SH-SY5Y (cell line): ENCODE data around the gene PPP1R13L.

ENCODE experiments used
- GATA2 ChIP-seq: IDR thresholded peaks from 2 replicates; pipeline ENCODE4 v1.6.1; 2011; ENCODE audit warnings: mild to moderate bottlenecking, low read depth, low read length
- GATA3 ChIP-seq: IDR thresholded peaks from 2 replicates; pipeline ENCODE4 v1.6.1; 2011; ENCODE audit warnings: low read depth, mild to moderate bottlenecking, low read length, moderate library complexity

Gene PPP1R13L

DNA sequence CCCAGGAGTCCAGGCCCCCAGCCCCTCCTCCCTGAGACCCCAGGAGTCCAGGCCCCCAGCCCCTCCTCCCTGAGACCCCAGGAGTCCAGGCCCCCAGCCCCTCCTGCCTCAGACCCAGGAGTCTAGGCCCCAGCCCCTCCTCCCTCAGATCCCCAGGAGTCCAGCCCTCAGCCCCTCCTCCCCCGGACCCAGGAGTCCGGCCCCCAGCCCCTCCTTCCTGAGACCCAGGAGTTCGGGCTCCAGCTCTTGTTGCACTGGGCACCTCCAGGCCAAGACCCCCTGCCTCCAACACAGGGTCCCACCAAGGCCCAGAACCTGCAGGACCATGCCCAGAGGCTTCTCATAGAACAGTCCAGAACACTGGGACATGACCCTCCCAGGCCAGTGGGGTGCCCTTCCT lies 15.0 kb upstream of the PPP1R13L start:
- TF ChIP-seq GATA2, result no peak
- no peak for TF ChIP-seq GATA3

DNA sequence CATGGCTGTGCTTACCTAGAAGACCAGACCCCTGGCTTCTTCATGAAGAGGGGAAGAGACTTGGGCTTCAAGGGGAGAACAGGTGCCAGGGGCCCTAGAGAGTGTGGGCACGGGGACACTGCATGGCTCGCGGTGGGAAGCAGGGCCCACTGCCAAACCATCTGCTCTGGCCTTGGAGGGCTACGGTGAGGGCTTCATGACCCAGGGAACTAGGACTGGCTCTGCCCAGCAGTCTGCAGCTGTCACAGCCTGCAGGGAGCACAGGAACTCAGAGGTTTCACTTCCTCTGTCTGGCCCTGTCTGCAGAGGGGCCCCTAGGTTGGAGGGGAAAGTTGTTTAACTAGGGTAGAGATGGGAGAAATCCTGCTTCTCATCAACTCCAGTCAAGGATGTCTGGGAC lies 14.5 kb upstream of the PPP1R13L start:
- no peak for TF ChIP-seq GATA3
- TF ChIP-seq GATA2, result no peak

DNA sequence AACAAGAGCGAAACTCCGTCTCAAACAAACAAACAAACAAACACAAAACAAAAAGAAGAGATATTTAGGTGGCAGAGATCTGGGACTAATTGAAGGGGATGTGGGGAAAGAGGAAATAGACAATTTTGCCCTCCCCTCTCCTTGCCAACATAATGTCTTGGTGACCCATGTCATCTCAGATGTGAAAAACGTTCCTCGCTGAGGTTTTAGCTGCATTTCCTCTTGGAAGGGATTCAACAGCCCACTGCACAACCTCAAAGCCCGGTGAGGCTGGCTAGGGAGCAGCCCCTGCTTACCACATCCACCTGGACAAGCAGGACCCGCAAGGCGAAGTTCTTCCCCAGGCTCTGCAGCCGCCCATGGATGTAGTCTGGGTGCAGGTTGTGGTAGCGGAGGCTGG lies 13.9 kb upstream of the PPP1R13L start:
- TF ChIP-seq GATA3, result no peak
- no peak for TF ChIP-seq GATA2

DNA sequence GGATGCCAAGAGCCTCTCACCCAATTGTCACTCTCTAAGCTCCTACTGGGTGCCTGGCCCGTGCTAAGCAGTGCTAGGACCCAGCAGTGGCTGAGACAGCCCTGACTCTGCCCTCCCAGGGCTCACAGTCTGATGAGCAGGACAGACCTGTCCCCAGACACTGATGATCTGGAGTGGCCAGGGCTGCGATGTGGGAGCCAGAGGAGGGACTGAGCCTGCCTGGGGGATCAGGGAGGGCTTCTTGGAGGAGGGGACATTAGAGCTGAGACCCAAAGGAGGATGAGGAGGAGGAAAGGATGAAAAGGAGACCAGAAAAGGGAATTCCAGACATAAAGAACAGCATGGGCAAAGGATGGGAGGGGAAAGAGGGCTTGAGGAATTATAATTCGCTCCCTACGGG lies 12.3 kb upstream of the PPP1R13L start:
- TF ChIP-seq GATA3 (no peak), GATA2 (no peak)

DNA sequence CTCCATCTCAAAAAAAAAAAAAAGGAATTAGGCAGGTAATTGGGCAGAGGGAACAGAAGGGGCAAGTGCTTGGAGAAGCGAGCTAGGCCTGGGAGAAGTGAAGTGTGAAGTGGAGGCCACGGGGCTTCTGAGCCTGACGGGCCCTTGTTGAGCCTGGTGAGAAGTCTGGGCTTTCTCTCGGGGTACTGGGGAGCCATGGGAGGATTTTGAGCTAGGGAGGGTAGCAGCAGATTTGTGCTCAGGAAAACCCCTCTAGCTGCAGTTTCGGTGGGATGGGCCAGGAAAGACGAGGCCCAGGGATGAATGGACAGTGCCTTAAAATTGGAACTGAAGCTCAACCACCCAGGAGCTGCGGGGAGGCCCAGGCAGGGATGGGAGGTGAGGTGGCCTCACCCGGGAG lies 9.6 kb upstream of the PPP1R13L start:
- TF ChIP-seq GATA3, result no peak
- no peak for TF ChIP-seq GATA2

DNA sequence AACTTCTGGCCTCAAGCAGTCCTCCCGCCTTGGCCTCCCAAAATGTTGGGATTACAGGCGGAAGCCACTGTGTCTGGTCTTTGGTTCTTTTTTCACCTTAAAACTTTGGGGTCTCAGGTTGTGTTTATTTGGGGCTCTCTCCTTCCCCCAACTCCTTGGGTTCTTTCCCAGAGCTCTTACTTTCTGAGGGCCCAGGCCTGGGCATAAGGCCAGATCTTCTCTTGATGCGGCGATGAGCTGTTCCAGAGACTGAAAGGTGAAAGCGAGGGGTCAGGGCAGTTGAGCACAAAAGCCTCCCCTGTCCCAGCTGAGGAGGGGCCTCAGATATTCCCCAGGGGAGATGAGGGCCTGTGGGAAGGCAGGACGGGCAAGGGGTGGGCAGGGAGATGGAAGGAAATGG lies 8.6 kb upstream of the PPP1R13L start:
- no peak for TF ChIP-seq GATA2
- no peak for TF ChIP-seq GATA3

DNA sequence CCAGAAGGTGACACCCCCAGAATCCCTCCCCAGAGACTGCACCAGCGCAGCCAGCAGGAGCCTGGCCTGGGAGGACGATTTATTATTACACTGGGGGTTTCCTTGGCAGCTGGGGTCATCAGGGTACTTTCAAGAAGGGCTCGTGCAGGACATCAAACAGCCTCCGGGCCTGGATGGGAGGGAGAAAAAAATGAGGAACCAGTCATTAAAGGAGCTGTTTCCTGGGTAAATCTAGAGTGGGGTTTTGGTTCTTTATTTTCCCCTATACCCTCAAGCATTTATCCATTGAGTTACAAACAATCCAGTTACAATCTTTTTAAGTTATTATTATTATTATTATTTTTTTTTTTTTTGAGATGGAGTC lies 4.7 kb upstream of the PPP1R13L start:
- no peak for TF ChIP-seq GATA3
- TF ChIP-seq GATA2, result no peak

DNA sequence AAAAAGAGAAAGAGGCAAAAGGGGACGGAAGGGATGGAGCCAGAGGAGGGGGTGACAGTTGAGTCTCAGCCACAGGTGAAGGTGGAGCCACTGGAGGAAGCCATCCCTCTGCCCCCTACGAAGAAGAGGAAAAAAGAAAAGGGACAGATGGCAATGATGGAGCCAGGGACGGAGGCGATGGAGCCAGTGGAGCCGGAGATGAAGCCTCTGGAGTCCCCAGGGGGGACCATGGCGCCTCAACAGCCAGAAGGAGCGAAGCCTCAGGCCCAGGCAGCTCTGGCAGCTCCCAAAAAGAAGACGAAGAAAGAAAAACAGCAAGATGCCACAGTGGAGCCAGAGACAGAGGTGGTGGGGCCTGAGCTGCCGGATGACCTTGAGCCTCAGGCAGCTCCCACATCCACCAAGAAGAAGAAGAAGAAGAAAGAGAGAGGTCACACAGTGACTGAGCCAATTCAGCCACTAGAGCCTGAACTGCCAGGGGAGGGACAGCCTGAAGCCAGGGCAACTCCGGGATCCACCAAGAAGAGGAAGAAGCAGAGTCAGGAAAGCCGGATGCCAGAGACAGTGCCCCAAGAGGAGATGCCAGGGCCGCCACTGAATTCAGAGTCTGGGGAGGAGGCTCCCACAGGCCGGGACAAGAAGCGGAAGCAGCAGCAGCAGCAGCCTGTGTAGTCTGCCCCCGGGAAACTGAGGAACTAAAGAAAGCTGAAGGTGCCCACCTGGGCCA lies 4.1 kb upstream of the PPP1R13L start:
- TF ChIP-seq GATA3 (no peak), GATA2 (no peak)

DNA sequence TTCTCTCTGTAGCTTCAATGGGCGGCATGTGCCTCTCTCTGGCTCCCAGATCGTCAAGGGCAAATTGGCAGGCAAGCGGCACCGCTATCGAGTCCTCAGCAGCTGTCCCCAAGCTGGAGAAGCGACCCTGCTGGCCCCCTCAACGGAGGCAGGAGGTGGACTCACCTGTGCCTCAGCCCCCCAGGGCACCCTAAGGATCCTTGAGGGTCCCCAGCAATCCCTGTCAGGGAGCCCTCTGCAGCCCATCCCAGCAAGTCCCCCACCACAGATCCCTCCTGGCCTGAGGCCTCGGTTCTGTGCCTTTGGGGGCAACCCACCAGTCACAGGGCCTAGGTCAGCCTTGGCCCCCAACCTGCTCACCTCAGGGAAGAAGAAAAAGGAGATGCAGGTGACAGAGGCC lies 3.3 kb upstream of the PPP1R13L start:
- TF ChIP-seq GATA3, result no peak
- no peak for TF ChIP-seq GATA2

DNA sequence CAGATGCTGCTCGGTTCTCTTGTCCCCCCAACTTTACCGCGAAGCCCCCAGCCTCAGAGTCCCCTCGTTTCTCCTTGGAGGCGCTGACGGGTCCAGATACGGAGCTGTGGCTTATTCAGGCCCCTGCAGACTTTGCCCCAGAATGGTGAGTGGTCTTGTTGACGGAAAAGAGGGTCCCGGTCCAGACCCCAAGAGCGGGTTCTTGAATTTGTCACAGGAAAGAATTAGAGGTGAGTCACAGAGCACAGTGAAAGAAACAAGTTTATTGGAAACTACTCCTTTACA lies 2.2 kb upstream of the PPP1R13L start:
- no peak for TF ChIP-seq GATA2
- TF ChIP-seq GATA3, result no peak

DNA sequence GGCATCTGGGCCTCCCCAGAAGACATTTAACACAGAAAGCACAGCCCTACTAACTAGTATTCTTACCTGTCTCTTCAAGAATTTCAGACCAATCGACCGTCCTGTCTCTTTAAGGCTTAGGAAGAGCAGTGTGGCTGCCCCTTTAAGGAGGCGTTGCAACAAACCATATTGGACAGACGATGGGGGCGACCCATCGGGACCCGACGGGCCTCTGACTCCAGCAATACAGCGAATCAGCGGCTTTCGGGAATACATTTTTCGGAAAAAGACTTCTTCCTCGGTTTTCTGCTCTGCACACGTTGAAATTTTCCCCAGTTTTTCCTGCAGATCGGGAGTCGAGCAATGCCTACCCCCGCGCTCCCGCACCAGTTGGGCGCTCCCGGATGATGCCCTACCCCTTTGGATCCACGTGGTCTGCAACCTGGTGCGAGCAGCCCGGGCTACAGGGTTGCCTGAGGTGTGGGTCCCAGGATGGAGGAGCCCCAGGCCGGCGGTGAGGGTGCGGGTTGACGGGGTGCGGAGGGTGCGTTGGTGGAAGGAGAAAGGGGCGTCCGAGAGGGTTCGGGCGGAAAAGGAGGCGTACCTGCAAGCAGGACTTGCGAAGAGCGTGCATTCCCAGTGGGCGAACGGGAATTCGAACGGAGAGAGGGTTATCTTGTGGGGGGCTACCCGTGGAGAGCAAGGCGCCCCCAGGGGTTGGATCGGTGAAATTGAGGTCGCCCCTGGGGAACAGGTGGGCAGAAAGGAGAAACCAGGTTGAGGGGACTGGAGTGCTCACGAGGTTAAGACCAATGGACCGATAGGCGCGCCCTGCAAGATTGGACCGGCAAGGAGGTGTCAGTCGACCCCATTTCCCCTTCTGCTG lies 1.6 kb upstream of the PPP1R13L start, which contains the start of gene POLR1G:
Gene POLR1G, plus strand, starts transcription at position 419 of the 865 bp plus-strand sequence. Its CDS starts 53 bp downstream, at position 472.
- TF ChIP-seq GATA3, result no peak
- no peak for TF ChIP-seq GATA2

DNA sequence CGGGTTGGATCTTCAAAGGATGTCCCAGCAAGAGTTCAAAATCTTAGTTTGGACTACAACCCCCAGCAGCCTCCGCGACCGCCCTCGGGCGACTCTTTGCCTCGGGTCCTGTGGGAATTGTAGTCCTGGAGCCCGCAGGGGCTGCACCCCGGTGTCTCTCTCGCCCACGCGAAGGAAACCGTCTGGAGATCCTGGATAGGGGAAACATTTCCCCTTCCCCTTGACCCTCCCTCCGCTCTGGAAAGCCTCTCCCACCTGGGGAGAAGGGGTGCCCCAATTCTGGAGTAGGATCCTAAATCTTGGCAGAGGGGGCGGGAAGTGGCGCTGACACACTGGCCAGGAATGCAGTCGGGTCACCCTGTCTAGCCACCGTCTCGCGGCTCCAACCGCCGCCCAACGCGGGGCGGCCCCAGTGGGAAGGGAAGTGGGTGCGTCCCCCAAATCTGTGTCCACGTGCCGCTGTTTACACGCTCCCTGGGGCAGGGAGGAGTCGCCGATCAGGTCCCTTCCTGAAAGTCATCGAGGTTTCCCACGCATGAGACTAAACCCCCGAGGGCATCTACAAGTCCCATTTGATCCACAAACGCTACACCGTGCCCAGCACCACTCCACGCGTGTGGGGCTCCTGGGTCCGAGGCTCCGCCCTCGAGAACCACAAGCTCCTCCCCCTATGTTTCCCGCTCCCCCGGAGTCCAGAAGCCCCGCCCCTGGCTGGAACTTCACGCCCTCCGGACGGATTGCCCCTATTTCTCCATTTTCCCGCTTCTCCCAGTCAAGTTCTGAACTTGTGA lies 761 bp upstream of the PPP1R13L start:
- TF ChIP-seq GATA3, result no peak
- TF ChIP-seq GATA2, result no peak

DNA sequence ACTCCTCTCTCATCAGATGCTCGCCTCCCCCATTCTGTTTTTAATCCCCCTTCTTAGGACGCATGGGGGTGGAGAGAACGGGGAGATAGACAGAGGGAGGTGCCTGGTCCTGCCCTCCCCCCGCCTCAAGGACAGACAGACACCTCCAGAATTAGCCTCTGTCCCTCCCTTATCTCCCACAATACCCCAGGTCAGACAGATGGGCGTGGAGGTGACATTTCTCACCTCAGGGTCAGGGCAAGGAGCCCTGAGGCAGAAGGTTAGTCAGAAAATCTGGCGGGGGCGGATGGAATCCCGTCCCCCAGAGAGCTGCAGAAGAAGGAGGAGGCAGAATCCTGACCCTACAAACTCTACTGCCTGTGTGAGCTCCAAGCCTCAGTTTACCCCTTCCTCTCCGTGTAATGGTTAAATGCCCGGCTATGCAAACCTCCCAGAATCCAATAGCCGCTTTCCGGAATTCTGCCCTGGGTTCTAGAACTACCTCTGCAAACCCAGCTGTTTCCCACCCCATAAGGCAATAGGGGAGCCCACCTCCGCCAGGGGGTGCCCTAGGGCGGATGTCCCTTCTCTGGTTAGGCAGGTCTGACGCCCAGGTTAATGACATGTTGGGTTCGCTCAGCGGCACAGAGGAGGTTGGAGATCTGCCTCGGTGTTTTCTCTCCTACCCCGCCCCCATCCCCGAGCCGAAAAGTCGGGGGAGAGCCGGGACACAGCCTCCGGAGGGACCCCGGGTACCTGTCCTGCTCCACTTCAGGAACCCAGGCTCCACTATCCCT lies 900 bp downstream of the PPP1R13L start:
- TF ChIP-seq GATA2, result no peak
- no peak for TF ChIP-seq GATA3

DNA sequence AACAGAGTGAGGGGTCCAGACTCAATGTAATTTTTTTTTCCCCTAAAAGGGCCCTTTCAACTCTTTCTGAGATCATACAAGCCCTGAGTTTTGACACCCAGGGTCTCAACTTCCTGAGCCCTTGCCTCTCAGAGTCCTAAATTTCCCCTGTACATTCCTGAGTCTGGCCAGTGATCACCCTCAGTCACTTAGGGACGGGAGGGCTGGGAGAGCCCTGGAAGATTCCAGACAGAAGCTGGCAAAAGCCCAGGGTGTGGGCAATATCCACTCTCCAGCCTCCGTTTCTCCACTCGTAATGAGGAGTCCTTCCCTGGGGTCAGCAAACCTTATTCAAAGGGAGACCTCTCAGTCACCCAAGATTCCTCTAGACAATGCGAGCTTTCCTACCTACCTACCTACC lies 1.6 kb downstream of the PPP1R13L start:
- TF ChIP-seq GATA2 (no peak), GATA3 (no peak)
